ENCODE measurements around the gene KCNQ4. TPM values are rescaled to one million over a fixed set of nuclear protein-coding genes. Genes with fewer than 3 reads are reported as not detected.

Gene KCNQ4
- total and polyA plus RNA-seq, 2 of the 4 experiments (the other 2 are of a cell fraction) = 0.07 TPM; not detected in 1

DNA sequence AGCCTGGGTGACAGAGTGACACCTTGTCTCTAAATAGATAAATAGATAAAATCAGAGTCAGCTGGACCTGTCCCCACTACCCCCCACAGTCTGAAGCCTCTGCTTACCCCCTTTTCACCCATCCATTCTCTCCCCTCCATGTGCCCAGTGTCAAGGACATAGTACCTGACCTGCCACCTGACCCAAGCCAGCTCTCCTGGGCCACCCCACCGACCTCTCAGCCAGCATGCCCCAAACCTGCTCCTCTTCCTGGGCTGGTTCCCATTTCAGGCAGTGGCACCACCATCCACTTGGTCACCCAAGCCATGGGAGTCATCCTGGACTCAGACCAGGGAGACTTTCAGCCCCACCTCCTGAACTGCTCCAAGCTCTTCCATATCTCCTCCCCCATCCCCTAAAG is 50.4 kb downstream of the KCNQ4 start:
- H3K9me3 ChIP-seq (ENCODE audit: control insufficient read depth, insufficient read depth, low read length) = no peaks in the 10 kb centered on the region
- no peak overlapping the region for H2AFZ ChIP-seq (replicated peaks; ENCODE audit: low read length, poor library complexity)
- no peak overlapping the region for H3K4me3 ChIP-seq (ENCODE audit: insufficient read depth, low read depth, low read length)
- H4K5ac ChIP-seq (ENCODE audit: low read depth, low read length) = no peak overlapping the region
- H3K36me3 ChIP-seq (ENCODE audit: control insufficient read depth, insufficient read depth, low read length) = no peaks in the 10 kb centered on the region
- no TSS peak for BruUV-seq (replicated peaks)
- dilution Hi-C loops (cut with HindIII; ENCODE audit: low sequenced_read_pairs, unreplicated experiment) (no loop called here), in situ Hi-C loops (cut with MboI; ENCODE audit: low sequenced_read_pairs) (no loop called here), intact Hi-C loops (cut with micrococcal nuclease) (no loop called here)
- no peak overlapping the region for H3K14ac ChIP-seq (replicated peaks; ENCODE audit: low read depth, low read length)
- H3K56ac ChIP-seq (ENCODE audit: extremely low read depth, insufficient read depth, low read length) = no peak overlapping the region
- no peak overlapping the region for H2AK9ac ChIP-seq (replicated peaks; ENCODE audit: low read depth, low read length, poor library complexity)
- no peak for TF ChIP-seq POLR2A (IDR thresholded peaks at IDR 0.05; ENCODE audit: low read depth, low read length)
- TF ChIP-seq RAD21 (IDR thresholded peaks at IDR 0.05; ENCODE audit: low read length) = no peak
- TF ChIP-seq RFX5 (IDR thresholded peaks at IDR 0.05; ENCODE audit: low read depth, low read length) = no peak
- no peak for TF ChIP-seq BHLHE40 (IDR thresholded peaks at IDR 0.05; ENCODE audit: low read depth, low read length)
- no peak for TF ChIP-seq SMC3 (IDR thresholded peaks at IDR 0.05; ENCODE audit: low read depth, low read length)
- H2AK5ac ChIP-seq (ENCODE audit: low read depth, low read length) = no peak overlapping the region
- ChIA-PET POLR2A (ENCODE audit: unreplicated experiment) (no interaction called here), CTCF (no interaction called here)
- H2BK5ac ChIP-seq (ENCODE audit: low read depth, low read length, poor library complexity, severe bottlenecking) = no peak overlapping the region
- no peaks in the 10 kb centered on the region for H4K20me1 ChIP-seq (ENCODE audit: insufficient read depth, low read length)
- ATAC-seq (ENCODE audit: low read depth) (no peak), DNase-seq (no peak)
- no peak overlapping the region for H3K18ac ChIP-seq (ENCODE audit: low read depth, low read length)
- peaks cover 13% of the 10 kb centered on the region for H3K27me3 ChIP-seq (ENCODE audit: control insufficient read depth, insufficient read depth, low read length)
- no peak overlapping the region for H3K4ac ChIP-seq (ENCODE audit: low read depth, low read length)
- H3K27ac ChIP-seq (ENCODE audit: insufficient read depth, low read length) = no peak overlapping the region
- H3K4me1 ChIP-seq (ENCODE audit: control insufficient read depth, insufficient read depth, low read length) = no peaks in the 10 kb centered on the region
- no peak overlapping the region for H2BK120ac ChIP-seq (ENCODE audit: low read depth, low read length)
- no peak overlapping the region for H4K8ac ChIP-seq (ENCODE audit: low read depth in 2 of 2, low read length in 2 of 2)
- H2BK20ac ChIP-seq (ENCODE audit: low read depth, low read length) = no peak overlapping the region
- H3K4me2 ChIP-seq (ENCODE audit: low read depth, low read length) = no peak overlapping the region
- no CpG with 5 or more reads among the region's 1 CpG for WGBS, 2 experiments (ENCODE audit: extremely low coverage in 2 of 2, insufficient read length in 1 of 2)
- no peak overlapping the region for H3K9ac ChIP-seq (ENCODE audit: low read depth, low read length)
- H3K23ac ChIP-seq (ENCODE audit: low read depth, low read length) = no peak overlapping the region
- no peaks in the 10 kb centered on the region for H3K79me1 ChIP-seq (ENCODE audit: low read depth in 1 of 2, low read length in 2 of 2)
- no peaks in the 10 kb centered on the region; the same call in 1 of the 2 replicates for H3K9me1 ChIP-seq (ENCODE audit: insufficient read depth, low read length)
- H4K91ac ChIP-seq (ENCODE audit: insufficient read depth, low read depth, low read length) = no peak overlapping the region
- H2BK15ac ChIP-seq (ENCODE audit: low read depth, low read length) = no peak overlapping the region

All from IMR-90 (cell line).